ENCODE measurements around the gene CCDC192.

- no peak for TF ChIP-seq POLR2A (IDR thresholded peaks at IDR 0.05)
- no peak for TF ChIP-seq CTCF (IDR thresholded peaks at IDR 0.05)
- TF ChIP-seq EP300 (IDR thresholded peaks at IDR 0.05) = no peak
Observed at GRCh38 chr5:127758766-127759283, 55.6 kb downstream of the CCDC192 start.

Measured in ovary (tissue), 3 donors.